Transverse colon (tissue), 4 donors: Measurements from ENCODE around the gene ZNG1F.
"Not testable (repeated sequence)": the region's sequence is repeated elsewhere in the genome, so short reads cannot be mapped to it uniquely, and the experiment has no call there.

Experiments used
- CTCF ChIP-seq, 5 experiments: fragments of 200-600 bp in 3 of 5; fragments of 450-650 bp in 2 of 5; sonication (generic) in 3 of 5; IDR thresholded peaks; 1 replicate in 2 of 5; 2 replicates in 3 of 5; pipeline ENCODE4 v1.5.1; 2016 to 2017; ENCODE audit warnings: antibody characterized with exemption in 5 of 5, inconsistent platforms in 3 of 5, mild to moderate bottlenecking in 2 of 5, moderate library complexity in 1 of 5
- POLR2A ChIP-seq: fragments of 450-650 bp; IDR thresholded peaks from one replicate; pipeline ENCODE4 v1.6.1; 2016; ENCODE audit warnings: antibody characterized with exemption, mild to moderate bottlenecking, moderate library complexity
- POLR2AphosphoS5 ChIP-seq, 3 donors: sonication (generic); formaldehyde crosslinking; IDR thresholded peaks; one replicate each; pipeline ENCODE4 v1.6.1; 2016; ENCODE audit warnings: antibody characterized with exemption in 3 of 3

- TF ChIP-seq CTCF (IDR thresholded peaks at IDR 0.05); POLR2AphosphoS5 (IDR thresholded peaks at IDR 0.05); POLR2A: not testable (repeated sequence)
These were observed 84.6 kb downstream of the ZNG1F start for GRCh38 chr9:41104542-41104941.
